CD4-positive, alpha-beta T cell treated with Interferon gamma for 1 hour (primary cell): ENCODE measurements around the gene GOLM1.
"Not testable (repeated sequence)": the region's sequence is repeated elsewhere in the genome, so short reads cannot be mapped to it uniquely, and the experiment has no call there.

Experiments
- DNase-seq: peaks from one replicate; pipeline ENCODE4 v3.0.0-alpha.2; 2020

The GOLM1 gene

GRCh38 chr9:86098824-86099700 is at the start of gene GOLM1:
Gene GOLM1 (minus strand): TSS chr9:86099558. CDS start chr9:86079320, 20,238 bp downstream.
- peak; percentile 3 for DNase-seq

GRCh38 chr9:86146671-86147070 is 47.3 kb upstream of the GOLM1 start:
- DNase-seq: not testable (repeated sequence)

- DNase-seq: not testable (repeated sequence)
These were observed 46.6 kb upstream of the GOLM1 start for GRCh38 chr9:86145960-86146359.

- no peak for DNase-seq
These were observed 43.6 kb upstream of the GOLM1 start for GRCh38 chr9:86142973-86143372.

GRCh38 chr9:86141843-86142242 is 42.5 kb upstream of the GOLM1 start:
- DNase-seq: no peak

GRCh38 chr9:86135371-86135770 is 36.0 kb upstream of the GOLM1 start:
- DNase-seq: no peak

- DNase-seq: no peak
These were observed 35.0 kb upstream of the GOLM1 start for GRCh38 chr9:86134361-86134760.

- DNase-seq: no peak
These were observed 29.0 kb upstream of the GOLM1 start for GRCh38 chr9:86128235-86128822.

GRCh38 chr9:86126998-86127972 is 27.9 kb upstream of the GOLM1 start:
- no peak for DNase-seq

GRCh38 chr9:86122311-86122710 is 23.0 kb upstream of the GOLM1 start:
- no peak for DNase-seq

- no peak for DNase-seq
These were observed 20.1 kb upstream of the GOLM1 start for GRCh38 chr9:86119457-86119856.

- no peak for DNase-seq
These were observed 17.1 kb upstream of the GOLM1 start for GRCh38 chr9:86116425-86116824.

- no peak for DNase-seq
These were observed 16.5 kb upstream of the GOLM1 start for GRCh38 chr9:86115886-86116285.

- no peak for DNase-seq
These were observed 12.7 kb upstream of the GOLM1 start for GRCh38 chr9:86112057-86112456.

- no peak for DNase-seq
These were observed 3.3 kb upstream of the GOLM1 start for GRCh38 chr9:86102626-86103025.

GRCh38 chr9:86099701-86100364 is 475 bp upstream of the GOLM1 start:
- DNase-seq: peak; percentile 14

GRCh38 chr9:86097510-86098224 is 1.7 kb downstream of the GOLM1 start:
- no peak for DNase-seq

- DNase-seq: no peak
These were observed 3.0 kb downstream of the GOLM1 start for GRCh38 chr9:86096386-86096785.

- DNase-seq: no peak
These were observed 5.4 kb downstream of the GOLM1 start for GRCh38 chr9:86093788-86094555.

GRCh38 chr9:86091477-86091876 is 7.9 kb downstream of the GOLM1 start:
- DNase-seq: no peak

- no peak for DNase-seq
These were observed 16.5 kb downstream of the GOLM1 start for GRCh38 chr9:86082870-86083269.
